Neural cell (in vitro differentiated cells): ENCODE data around the gene INSR. TPM values are rescaled to one million over a fixed set of nuclear protein-coding genes. Genes with fewer than 3 reads are reported as not detected.

ENCODE experiments used
- H2AFZ ChIP-seq: fragments of 200-600, 300-800 bp; sonication (generic), shearing (Covaris generic); 2 replicates; pipeline ENCODE4 v1.6.0; 2014; ENCODE audit warnings: low read depth, mild to moderate bottlenecking, antibody characterized with exemption, low read length, moderate library complexity
- H3F3A ChIP-seq: fragments of 200-600 bp; shearing (Covaris generic); 2 replicates; pipeline ENCODE4 v1.6.1; 2016; ENCODE audit warnings: mild to moderate bottlenecking, moderate library complexity, mixed read lengths, antibody characterized with exemption, low read length; ENCODE audit not compliant: insufficient read depth, poor library complexity, severe bottlenecking
- H3K27ac ChIP-seq: fragments of 200-600, 300-800 bp; sonication (generic), shearing (Covaris generic); 2 replicates; pipeline ENCODE4 v1.5.1; 2014; ENCODE audit warnings: mild to moderate bottlenecking, low read length, moderate library complexity
- H3K27me3 ChIP-seq: fragments of 300-800, 200-600 bp; sonication (generic), shearing (Covaris generic); 2 replicates; pipeline ENCODE4 v1.6.0; 2014; ENCODE audit warnings: mild to moderate bottlenecking, low read depth, low read length, moderate library complexity; ENCODE audit not compliant: insufficient read depth
- H3K36me3 ChIP-seq: fragments of 300-800, 200-600 bp; sonication (generic), shearing (Covaris generic); 2 replicates; pipeline ENCODE4 v1.5.1; 2014; ENCODE audit warnings: mild to moderate bottlenecking, antibody characterized with exemption, low read length, moderate library complexity; ENCODE audit not compliant: insufficient read depth
- H3K4me2 ChIP-seq: fragments of 300-800, 200-600 bp; sonication (generic), shearing (Covaris generic); 2 replicates; pipeline ENCODE4 v1.6.0; 2014; ENCODE audit warnings: mild to moderate bottlenecking, low read length
- H3K4me3 ChIP-seq: fragments of 300-800, 200-600 bp; sonication (generic), shearing (Covaris generic); 2 replicates; pipeline ENCODE4 v1.5.1; 2014; ENCODE audit warnings: mild to moderate bottlenecking, low read length, moderate library complexity
- H3K79me2 ChIP-seq: fragments of 200-600 bp; shearing (Covaris generic); replicated peaks from 2 replicates; pipeline ENCODE4 v1.6.0; 2014; ENCODE audit warnings: mild to moderate bottlenecking, low read length, moderate library complexity; ENCODE audit not compliant: insufficient read depth
- H3K9ac ChIP-seq: fragments of 300-800, 200-600 bp; sonication (generic), shearing (Covaris generic); 2 replicates; pipeline ENCODE4 v1.6.1; 2016; ENCODE audit warnings: mild to moderate bottlenecking, low read length, mixed read lengths
- H3K9me2 ChIP-seq: fragments of 200-600 bp; shearing (Covaris generic); 2 replicates; pipeline ENCODE4 v1.6.1; 2016; ENCODE audit warnings: mild to moderate bottlenecking, low read length, mixed read lengths; ENCODE audit not compliant: insufficient read depth
- H3K9me3 ChIP-seq: fragments of 200-600, 300-800 bp; sonication (generic), shearing (Covaris generic); 2 replicates; pipeline ENCODE4 v1.6.1; 2016; ENCODE audit warnings: mild to moderate bottlenecking, mixed run types, low read length, moderate library complexity, mixed read lengths
- H4K20me1 ChIP-seq: fragments of 200-600 bp; shearing (Covaris generic); 2 replicates; pipeline ENCODE4 v1.6.1; 2016; ENCODE audit warnings: mild to moderate bottlenecking, mixed run types; ENCODE audit not compliant: insufficient read depth
- CTCF ChIP-seq: fragments of 450-650 bp; IDR thresholded peaks from 2 replicates; pipeline ENCODE4 v1.5.1; 2014; ENCODE audit warnings: antibody characterized with exemption, mild to moderate bottlenecking, moderate library complexity; ENCODE audit not compliant: poor library complexity, severe bottlenecking
- EP300 ChIP-seq: fragments of 450-650 bp; conservative IDR thresholded peaks from 2 replicates; pipeline ENCODE4 v1.6.1; 2014; ENCODE audit warnings: antibody characterized with exemption, mild to moderate bottlenecking, moderate library complexity; ENCODE audit not compliant: poor library complexity, severe bottlenecking
- EZH2 ChIP-seq: fragments of 200-600, 300-800 bp; shearing (Covaris generic), sonication (generic); IDR thresholded peaks from 2 replicates; pipeline ENCODE4 v1.6.1; 2014; ENCODE audit warnings: antibody characterized with exemption, low read length, borderline replicate concordance, mild to moderate bottlenecking; ENCODE audit not compliant: insufficient read depth, poor library complexity, severe bottlenecking
- MXI1 ChIP-seq: fragments of 450-650 bp; conservative IDR thresholded peaks from 2 replicates; pipeline ENCODE4 v1.6.1; 2014; ENCODE audit warnings: antibody characterized with exemption, mild to moderate bottlenecking; ENCODE audit not compliant: poor library complexity, severe bottlenecking
- POLR2AphosphoS5 ChIP-seq: IDR thresholded peaks from 2 replicates; pipeline ENCODE4 v1.6.1; 2012
- RAD21 ChIP-seq: fragments of 450-650 bp; conservative IDR thresholded peaks from 2 replicates; pipeline ENCODE4 v1.6.1; 2014; ENCODE audit warnings: antibody characterized with exemption, mild to moderate bottlenecking, moderate library complexity
- REST ChIP-seq: IDR thresholded peaks from 2 replicates; pipeline ENCODE4 v1.6.1; 2012; ENCODE audit warnings: borderline replicate concordance
- SMC3 ChIP-seq: fragments of 450-650 bp; conservative IDR thresholded peaks from 2 replicates; pipeline ENCODE4 v1.6.1; 2014; ENCODE audit warnings: antibody characterized with exemption, mild to moderate bottlenecking, moderate library complexity; ENCODE audit not compliant: poor library complexity
- TAF1 ChIP-seq: IDR thresholded peaks from 2 replicates; pipeline ENCODE4 v1.6.1; 2012; ENCODE audit warnings: low read depth
- polyA plus RNA-seq: library from polyadenylated mRNA; depleted of rRNA; stranded (reverse); fragments of >200 nt; gene quantifications from 2 replicates; pipeline ENCODE4 v1.2.3, GENCODE V29; 2014

INSR gene
- polyA plus RNA-seq, 1 donor from 2014 or later, result 16.0 TPM

- H3K27ac ChIP-seq, result no peak overlapping the region
- H3K79me2 ChIP-seq, result no peaks in the 10 kb centered on the region
- peaks cover 18% of the 10 kb centered on the region for H3K9me3 ChIP-seq
- H3K9ac ChIP-seq, result no peak overlapping the region
- H4K20me1 ChIP-seq, result no peaks in the 10 kb centered on the region
- no peak overlapping the region for H3K4me2 ChIP-seq
- peaks cover 35% of the 10 kb centered on the region for H3K36me3 ChIP-seq
- H3K27me3 ChIP-seq, result no peaks in the 10 kb centered on the region
- no peaks in the 10 kb centered on the region for H3K9me2 ChIP-seq
- no peaks in the 10 kb centered on the region for H3F3A ChIP-seq
- H2AFZ ChIP-seq, result no peak overlapping the region
- H3K4me3 ChIP-seq, result no peak overlapping the region
- TF ChIP-seq REST (no peak), EP300 (no peak), POLR2AphosphoS5 (no peak), EZH2 (no peak), RAD21 (no peak), CTCF (no peak), SMC3 (no peak), MXI1 (no peak), TAF1 (no peak)
These were observed 218.1 kb downstream of the INSR start for GRCh38 chr19:7076151-7076550.

- Histone ChIP-seq H2AFZ (no peak overlapping the region), H3K4me3 (no peak overlapping the region), H3K4me2 (no peak overlapping the region), H3K36me3 (peaks cover 23% of the 10 kb centered on the region), H3K9ac (no peak overlapping the region), H4K20me1 (no peaks in the 10 kb centered on the region), H3K9me2 (no peaks in the 10 kb centered on the region), H3K27ac (no peak overlapping the region), H3F3A (no peaks in the 10 kb centered on the region), H3K27me3 (no peaks in the 10 kb centered on the region), H3K79me2 (peaks cover 8% of the 10 kb centered on the region), H3K9me3 (peaks cover 10% of the 10 kb centered on the region)
- TF ChIP-seq POLR2AphosphoS5, result no peak
- TF ChIP-seq CTCF, result no peak
- TF ChIP-seq REST, result no peak
- TF ChIP-seq EP300, result no peak
- TF ChIP-seq RAD21, result no peak
- TF ChIP-seq MXI1, result no peak
- TF ChIP-seq SMC3, result no peak
- TF ChIP-seq EZH2, result no peak
- TF ChIP-seq TAF1, result no peak
These were observed 219.4 kb downstream of the INSR start for GRCh38 chr19:7074705-7075282.
